Skeletal muscle satellite cell (primary cell): ENCODE data around the gene FICD.
A peak's percentile ranks its signal among the peaks of the same experiment; 100 is the strongest.

Source experiments
- H3K27me3 ChIP-seq: 2 replicates; pipeline ENCODE4 v1.7.0; 2013; ENCODE audit warnings: low read length; ENCODE audit not compliant: control insufficient read depth, insufficient read depth
- H3K36me3 ChIP-seq: 2 replicates; pipeline ENCODE4 v1.7.0; 2013; ENCODE audit warnings: mild to moderate bottlenecking, control low read depth, low read length; ENCODE audit not compliant: insufficient read depth
- H3K4me1 ChIP-seq: 2 replicates; pipeline ENCODE4 v1.7.0; 2013; ENCODE audit warnings: low read length; ENCODE audit not compliant: control insufficient read depth, insufficient read depth
- H3K4me2 ChIP-seq: 2 replicates; pipeline ENCODE4 v1.7.0; 2013; ENCODE audit warnings: mild to moderate bottlenecking, low read length
- H3K4me3 ChIP-seq: 2 replicates; pipeline ENCODE4 v1.7.0; 2013; ENCODE audit warnings: low read length
- H3K9ac ChIP-seq: 2 replicates; pipeline ENCODE4 v1.7.0; 2013; ENCODE audit warnings: mild to moderate bottlenecking, low read depth, low read length, moderate library complexity
- H3K9me3 ChIP-seq: replicated peaks from 2 replicates; pipeline ENCODE4 v1.7.0; 2013; ENCODE audit warnings: mild to moderate bottlenecking, control low read depth, low read length

Gene FICD

DNA sequence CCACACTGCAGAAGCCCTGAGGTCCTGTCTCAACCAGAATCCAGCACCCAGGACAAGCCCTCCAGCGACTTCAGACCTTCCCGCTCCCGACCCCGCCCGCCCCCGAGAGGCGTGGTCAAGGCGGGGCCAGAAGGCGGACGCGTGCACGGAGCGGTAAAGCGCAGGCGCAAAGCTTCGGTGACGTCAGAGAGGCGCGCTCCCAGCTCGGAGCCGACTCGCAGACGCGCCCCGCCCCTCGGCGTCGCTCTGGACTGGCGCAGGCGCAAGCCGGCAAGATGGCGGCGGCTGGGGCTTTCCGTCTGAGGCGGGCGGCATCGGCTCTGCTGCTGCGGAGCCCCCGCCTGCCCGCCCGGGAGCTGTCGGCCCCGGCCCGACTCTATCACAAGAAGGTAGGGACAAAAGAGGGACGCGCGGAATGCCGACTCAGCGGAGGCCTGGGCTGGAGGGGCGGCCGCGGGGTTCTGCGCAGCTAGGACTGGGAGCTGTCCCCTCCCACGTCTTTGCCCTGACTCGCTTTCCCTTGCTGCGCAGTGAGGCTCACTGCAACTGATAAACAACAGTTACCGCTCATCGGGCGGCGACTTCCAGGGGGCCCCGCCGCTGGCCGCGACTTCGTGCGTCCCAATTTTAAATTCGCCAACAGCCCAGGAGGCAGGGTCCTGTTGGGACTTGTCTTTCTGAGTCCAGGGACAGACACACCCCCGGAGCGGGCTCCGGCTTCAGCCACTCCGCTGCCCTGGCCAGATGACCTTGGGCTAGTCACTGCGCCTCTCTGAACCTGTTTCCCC, 47.5 kb downstream of the FICD start, which contains the start of gene ISCU:
ISCU (plus strand) TSS at position 249 of the 788 bp plus-strand sequence; CDS start at position 276, 27 bp downstream.
- peak within 1 kb of the TSS; percentile 90 for H3K4me2 ChIP-seq
- peaks cover 36% of the 10 kb centered on the region for H3K36me3 ChIP-seq
- H3K9me3 ChIP-seq = no peaks in the 10 kb centered on the region
- peaks cover 28% of the 10 kb centered on the region for H3K4me1 ChIP-seq
- H3K4me3 ChIP-seq = peak within 1 kb of the TSS; percentile 91
- H3K9ac ChIP-seq = peak within 1 kb of the TSS; percentile 95
- no peaks in the 10 kb centered on the region for H3K27me3 ChIP-seq

- H3K36me3 ChIP-seq = peaks cover 42% of the 10 kb centered on the region
- H3K4me2 ChIP-seq = peak overlapping the region; percentile 90
- H3K9me3 ChIP-seq = no peaks in the 10 kb centered on the region
- H3K4me1 ChIP-seq = peaks cover 28% of the 10 kb centered on the region
- H3K4me3 ChIP-seq = peak overlapping the region; percentile 89
- peak overlapping the region; percentile 90 for H3K9ac ChIP-seq
- no peaks in the 10 kb centered on the region for H3K27me3 ChIP-seq
Measured at GRCh38 chr12:108563136-108563803, 48.2 kb downstream of the FICD start.

GRCh38 chr12:108563804-108564151, 48.7 kb downstream of the FICD start:
- H3K27me3 ChIP-seq = no peaks in the 10 kb centered on the region
- peaks cover 47% of the 10 kb centered on the region for H3K36me3 ChIP-seq
- H3K9me3 ChIP-seq = no peaks in the 10 kb centered on the region
- H3K4me1 ChIP-seq = peaks cover 28% of the 10 kb centered on the region
- H3K4me2 ChIP-seq = peak overlapping the region; percentile 90
- H3K9ac ChIP-seq = peak overlapping the region; percentile 90
- H3K4me3 ChIP-seq = no peak overlapping the region

GRCh38 chr12:108564724-108565123, 49.6 kb downstream of the FICD start:
- Histone ChIP-seq H3K27me3 (no peaks in the 10 kb centered on the region), H3K4me3 (no peak overlapping the region), H3K9me3 (no peaks in the 10 kb centered on the region), H3K4me1 (peaks cover 20% of the 10 kb centered on the region), H3K36me3 (peaks cover 50% of the 10 kb centered on the region), H3K4me2 (no peak overlapping the region), H3K9ac (no peak overlapping the region)

DNA sequence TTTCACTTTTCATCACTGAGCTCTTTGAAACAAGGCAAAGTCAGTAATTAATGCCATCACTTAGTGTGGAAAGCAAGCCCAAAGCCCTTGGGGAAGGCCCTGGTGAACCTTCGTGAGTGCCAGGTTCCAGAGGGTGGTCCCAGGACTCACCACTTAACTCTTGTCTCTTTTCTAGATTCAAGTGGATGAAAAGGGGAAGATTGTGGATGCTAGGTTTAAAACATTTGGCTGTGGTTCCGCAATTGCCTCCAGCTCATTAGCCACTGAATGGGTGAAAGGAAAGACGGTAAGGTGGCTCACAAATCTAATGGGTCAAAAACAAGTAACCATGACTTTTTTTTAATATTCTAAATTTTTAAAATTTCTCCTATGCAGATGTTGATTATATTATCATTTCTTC, 50.1 kb downstream of the FICD start:
- Histone ChIP-seq H3K4me2 (no peak overlapping the region), H3K4me3 (no peak overlapping the region), H3K27me3 (no peaks in the 10 kb centered on the region), H3K9me3 (no peaks in the 10 kb centered on the region), H3K36me3 (peaks cover 50% of the 10 kb centered on the region), H3K9ac (no peak overlapping the region), H3K4me1 (peaks cover 16% of the 10 kb centered on the region)

DNA sequence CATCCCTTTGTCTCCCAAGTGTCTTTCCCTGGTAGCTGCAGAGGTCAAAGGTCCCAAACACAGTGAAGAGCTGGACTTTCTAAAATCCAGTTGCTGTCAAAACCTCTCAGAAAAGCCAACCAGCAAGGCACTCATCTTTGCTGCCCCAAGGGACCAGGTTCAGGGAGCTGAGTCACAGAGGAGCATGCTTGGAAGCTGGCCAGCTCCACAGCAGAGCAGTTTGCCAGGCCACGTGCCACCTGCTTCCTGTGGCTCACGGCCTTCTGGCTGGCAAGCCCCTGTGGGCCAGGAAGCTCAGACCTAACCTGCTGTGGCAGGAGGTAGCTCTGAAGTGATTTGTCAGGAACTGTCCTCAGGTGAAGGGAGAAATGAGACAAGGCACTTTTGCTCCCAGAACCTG, 50.9 kb downstream of the FICD start:
- Histone ChIP-seq H3K4me2 (peak overlapping the region; percentile 27), H3K36me3 (peaks cover 50% of the 10 kb centered on the region), H3K9ac (no peak overlapping the region), H3K27me3 (no peaks in the 10 kb centered on the region), H3K9me3 (no peaks in the 10 kb centered on the region), H3K4me1 (peaks cover 15% of the 10 kb centered on the region), H3K4me3 (no peak overlapping the region)

DNA sequence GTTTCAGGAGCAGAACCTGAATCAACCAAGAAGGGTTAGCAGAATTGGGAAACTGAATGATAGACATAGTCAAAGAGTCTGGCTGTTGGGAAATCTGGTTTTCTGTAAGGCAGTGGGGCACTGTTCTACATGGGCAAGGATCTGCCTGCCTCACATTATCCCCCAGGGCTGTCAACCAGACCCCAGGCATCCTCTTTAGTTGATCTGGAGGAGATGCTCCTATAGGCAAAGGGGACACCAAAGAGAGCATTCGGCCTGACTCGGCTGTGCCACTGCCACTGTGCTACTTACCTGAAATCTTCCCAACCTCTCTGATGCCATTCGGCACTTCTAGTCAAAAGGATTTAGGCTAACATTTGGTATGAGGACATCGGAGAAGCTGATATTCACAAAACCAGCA, 51.4 kb downstream of the FICD start:
- Histone ChIP-seq H3K36me3 (peaks cover 50% of the 10 kb centered on the region), H3K27me3 (no peaks in the 10 kb centered on the region), H3K4me1 (peaks cover 15% of the 10 kb centered on the region), H3K4me3 (no peak overlapping the region), H3K9me3 (no peaks in the 10 kb centered on the region), H3K9ac (no peak overlapping the region), H3K4me2 (no peak overlapping the region)

DNA sequence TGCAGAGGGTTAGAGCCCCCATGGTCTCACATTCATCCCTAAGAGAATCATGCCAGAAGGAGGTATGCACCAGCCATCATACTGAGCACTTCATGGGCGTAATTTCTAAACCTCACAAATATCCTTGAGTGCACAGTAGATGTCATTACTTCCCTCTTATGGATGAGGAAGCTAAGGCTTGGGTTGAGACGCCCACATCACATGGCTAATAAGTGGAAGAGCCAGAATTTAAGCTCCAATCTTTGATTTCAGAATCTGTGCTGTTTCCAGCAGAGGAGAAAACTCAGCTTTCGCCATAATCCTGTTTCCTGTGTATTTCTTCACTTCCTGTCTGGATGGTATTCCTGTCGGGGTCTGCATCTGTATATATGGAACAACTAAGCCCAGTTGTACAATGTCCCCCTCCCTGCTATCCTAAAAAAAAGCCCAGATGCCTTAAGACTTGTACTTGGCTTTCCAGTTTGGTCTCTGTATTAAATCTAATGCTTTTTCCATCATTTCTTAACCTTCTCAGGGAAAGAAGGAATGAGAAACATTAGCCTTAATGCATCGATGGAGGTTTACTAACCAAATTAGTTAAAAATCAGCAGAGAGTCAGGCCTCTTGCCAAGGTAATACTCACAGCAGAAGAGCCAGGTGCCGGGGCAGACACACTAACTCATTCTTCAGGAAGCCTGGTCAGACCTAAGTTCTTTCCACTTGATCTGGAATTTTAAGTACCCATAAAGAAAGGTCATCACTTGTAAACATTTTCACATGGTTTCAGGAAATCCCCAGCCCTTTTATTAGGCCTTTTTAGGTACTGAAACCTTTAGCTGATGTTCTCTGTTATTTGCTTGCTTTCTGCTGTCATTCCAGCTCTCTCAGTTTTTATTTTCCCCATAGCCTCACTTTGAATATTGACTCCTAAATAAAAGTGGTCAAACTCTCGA, 52.6 kb downstream of the FICD start:
- Histone ChIP-seq H3K9ac (no peak overlapping the region), H3K4me2 (no peak overlapping the region), H3K27me3 (no peaks in the 10 kb centered on the region), H3K36me3 (peaks cover 50% of the 10 kb centered on the region), H3K4me1 (peaks cover 12% of the 10 kb centered on the region), H3K4me3 (no peak overlapping the region), H3K9me3 (no peaks in the 10 kb centered on the region)

- H3K27me3 ChIP-seq = no peaks in the 10 kb centered on the region
- H3K4me1 ChIP-seq = peaks cover 12% of the 10 kb centered on the region
- H3K9me3 ChIP-seq = no peaks in the 10 kb centered on the region
- H3K4me2 ChIP-seq = no peak overlapping the region
- no peak overlapping the region for H3K4me3 ChIP-seq
- no peak overlapping the region for H3K9ac ChIP-seq
- H3K36me3 ChIP-seq = peaks cover 50% of the 10 kb centered on the region
Measured at GRCh38 chr12:108568338-108569154, 53.5 kb downstream of the FICD start.
